ENCODE measurements around the gene TRIM72.

- TF ChIP-seq POLR2A (IDR thresholded peaks at IDR 0.05) (no peak), CTCF (IDR thresholded peaks at IDR 0.05) (no peak)
Observed at GRCh38 chr16:31215287-31216162, 1.6 kb downstream of the TRIM72 start.

Measured in uterus (tissue), 2 donors.